ENCODE results near the gene NFKB2.

GRCh38 chr10:102435133-102435497 lies 39.6 kb downstream of the NFKB2 start:
- no peak for TF ChIP-seq EZH2 (IDR thresholded peaks at IDR 0.05; ENCODE audit: borderline replicate concordance, insufficient read depth, low read length, poor library complexity, severe bottlenecking)
- no peak for TF ChIP-seq CTCF (IDR thresholded peaks at IDR 0.05; ENCODE audit: poor library complexity, severe bottlenecking)
- no peak for TF ChIP-seq EP300 (conservative IDR thresholded peaks at IDR 0.05; ENCODE audit: poor library complexity, severe bottlenecking)
- no peak for TF ChIP-seq RAD21 (conservative IDR thresholded peaks at IDR 0.05)
